Suprapubic skin (tissue), 4 donors: ENCODE data around the gene GARIN5A.

Experiments
- EP300 ChIP-seq: sonication (generic); formaldehyde crosslinking; IDR thresholded peaks from one replicate; pipeline ENCODE4 v1.6.1; 2017; ENCODE audit warnings: antibody characterized with exemption
- POLR2A ChIP-seq, 2 donors: fragments of 450-650 bp; IDR thresholded peaks; one replicate each; pipeline ENCODE4 v1.6.1; 2017; ENCODE audit warnings: antibody characterized with exemption in 2 of 2, mild to moderate bottlenecking in 2 of 2, moderate library complexity in 2 of 2
- POLR2AphosphoS5 ChIP-seq, 3 donors: sonication (generic); formaldehyde crosslinking; IDR thresholded peaks; one replicate each; pipeline ENCODE4 v1.6.1; 2017; ENCODE audit warnings: antibody characterized with exemption in 3 of 3
- TF ChIP-seq, protein P1 (sequence below), 2 donors: fragments of 200-600 bp in 1 of 2; fragments of 450-650 bp in 1 of 2; sonication (generic) in 1 of 2; IDR thresholded peaks; one replicate each; pipeline ENCODE4 v1.5.1; 2016 to 2019; ENCODE audit warnings: antibody characterized with exemption in 2 of 2, mild to moderate bottlenecking in 1 of 2, moderate library complexity in 1 of 2

DNA sequence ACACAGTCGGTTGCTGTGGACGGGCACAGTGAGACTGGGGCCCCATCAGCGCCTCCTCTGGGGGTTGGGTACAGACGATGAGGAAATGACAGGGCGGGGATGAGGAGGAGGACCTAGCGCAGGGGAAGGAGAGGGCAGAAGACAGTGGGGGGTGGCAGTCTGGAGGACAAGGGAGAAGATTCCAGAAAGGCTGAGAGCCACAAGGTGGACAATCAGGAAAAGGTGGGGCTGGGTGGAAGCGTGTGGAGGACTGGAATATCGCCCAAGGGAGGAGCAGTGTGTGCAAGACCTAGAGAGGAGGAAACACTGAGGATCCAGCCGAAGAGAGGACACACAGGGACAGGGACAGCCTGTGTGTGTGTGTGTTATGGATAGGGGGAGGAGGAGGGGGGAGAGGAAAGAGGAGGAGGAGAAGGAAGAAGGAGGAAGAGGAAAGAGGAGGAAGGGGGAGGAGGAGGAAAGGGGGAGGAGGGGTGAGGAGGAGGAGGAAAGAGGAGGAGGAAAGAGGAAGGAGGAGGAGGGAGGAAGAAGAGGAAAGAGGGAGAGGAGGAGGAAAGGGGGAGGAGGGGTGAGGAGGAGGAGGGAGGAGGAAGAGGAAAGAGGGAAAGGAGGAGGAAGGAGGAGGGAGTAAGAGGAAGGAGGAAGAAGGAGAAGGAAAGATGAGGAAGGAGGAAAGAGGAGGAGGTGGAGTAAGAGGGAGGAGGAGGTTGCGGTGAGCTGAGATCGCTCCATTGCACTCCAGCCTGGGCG is 15.8 kb upstream of the GARIN5A start:
- TF ChIP-seq, protein P1, sequence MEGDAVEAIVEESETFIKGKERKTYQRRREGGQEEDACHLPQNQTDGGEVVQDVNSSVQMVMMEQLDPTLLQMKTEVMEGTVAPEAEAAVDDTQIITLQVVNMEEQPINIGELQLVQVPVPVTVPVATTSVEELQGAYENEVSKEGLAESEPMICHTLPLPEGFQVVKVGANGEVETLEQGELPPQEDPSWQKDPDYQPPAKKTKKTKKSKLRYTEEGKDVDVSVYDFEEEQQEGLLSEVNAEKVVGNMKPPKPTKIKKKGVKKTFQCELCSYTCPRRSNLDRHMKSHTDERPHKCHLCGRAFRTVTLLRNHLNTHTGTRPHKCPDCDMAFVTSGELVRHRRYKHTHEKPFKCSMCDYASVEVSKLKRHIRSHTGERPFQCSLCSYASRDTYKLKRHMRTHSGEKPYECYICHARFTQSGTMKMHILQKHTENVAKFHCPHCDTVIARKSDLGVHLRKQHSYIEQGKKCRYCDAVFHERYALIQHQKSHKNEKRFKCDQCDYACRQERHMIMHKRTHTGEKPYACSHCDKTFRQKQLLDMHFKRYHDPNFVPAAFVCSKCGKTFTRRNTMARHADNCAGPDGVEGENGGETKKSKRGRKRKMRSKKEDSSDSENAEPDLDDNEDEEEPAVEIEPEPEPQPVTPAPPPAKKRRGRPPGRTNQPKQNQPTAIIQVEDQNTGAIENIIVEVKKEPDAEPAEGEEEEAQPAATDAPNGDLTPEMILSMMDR (IDR thresholded peaks at IDR 0.05) = no peak
- TF ChIP-seq EP300 (no peak), POLR2A (IDR thresholded peaks at IDR 0.05) (no peak), POLR2AphosphoS5 (IDR thresholded peaks at IDR 0.05) (no peak)
